Measurements from ENCODE around the gene MRRF.

GRCh38 chr9:122346478-122347347 lies 82.0 kb downstream of the MRRF start:
- TF ChIP-seq POLR2A (IDR thresholded peaks at IDR 0.05; ENCODE audit: low read depth, low read length) (no peak), POLR2AphosphoS5 (IDR thresholded peaks at IDR 0.05; ENCODE audit: low read depth, low read length) (no peak)

All from GM12892 (cell line).